HG03575 (cell line): Measurements from ENCODE around the gene DLG2.

Experiments
- ATAC-seq: cut with Tn5 transposase; IDR thresholded peaks from one replicate; pipeline ENCODE4 v1.9.1; 2021; ENCODE audit not compliant: unreplicated experiment, insufficient number of reproducible peaks, low FRiP score; ENCODE audit errors: extremely low read depth

The DLG2 gene

GRCh38 chr11:83908298-83908856 is 1718.8 kb downstream of the DLG2 start:
- no peak for ATAC-seq

- no peak for ATAC-seq
Observed at GRCh38 chr11:83895516-83895915, 1731.6 kb downstream of the DLG2 start.

- no peak for ATAC-seq
Observed at GRCh38 chr11:83881428-83881827, 1745.7 kb downstream of the DLG2 start.

GRCh38 chr11:83871054-83871453 is 1756.1 kb downstream of the DLG2 start:
- ATAC-seq, result no peak

- no peak for ATAC-seq
Observed at GRCh38 chr11:83866655-83867054, 1760.5 kb downstream of the DLG2 start.

- no peak for ATAC-seq
Observed at GRCh38 chr11:83865636-83866461, 1761.3 kb downstream of the DLG2 start.

- no peak for ATAC-seq
Observed at GRCh38 chr11:83864412-83865057, 1762.6 kb downstream of the DLG2 start.

- no peak for ATAC-seq
Observed at GRCh38 chr11:83863272-83863671, 1763.9 kb downstream of the DLG2 start.

- no peak for ATAC-seq
Observed at GRCh38 chr11:83862691-83863090, 1764.5 kb downstream of the DLG2 start.

- no peak for ATAC-seq
Observed at GRCh38 chr11:83862033-83862432, 1765.1 kb downstream of the DLG2 start.

- ATAC-seq, result no peak
Observed at GRCh38 chr11:83858694-83859093, 1768.5 kb downstream of the DLG2 start.

GRCh38 chr11:83855237-83855636 is 1771.9 kb downstream of the DLG2 start:
- no peak for ATAC-seq

- no peak for ATAC-seq
Observed at GRCh38 chr11:83852775-83853442, 1774.2 kb downstream of the DLG2 start.

- no peak for ATAC-seq
Observed at GRCh38 chr11:83852012-83852411, 1775.1 kb downstream of the DLG2 start.

- no peak for ATAC-seq
Observed at GRCh38 chr11:83847467-83848034, 1779.6 kb downstream of the DLG2 start.

- no peak for ATAC-seq
Observed at GRCh38 chr11:83845797-83846196, 1781.3 kb downstream of the DLG2 start.

GRCh38 chr11:83840326-83840725 is 1786.8 kb downstream of the DLG2 start:
- no peak for ATAC-seq

- ATAC-seq, result peak; percentile 42
Observed at GRCh38 chr11:83836883-83837654, 1790.1 kb downstream of the DLG2 start.

GRCh38 chr11:83836065-83836464 is 1791.1 kb downstream of the DLG2 start:
- no peak for ATAC-seq
